ENCODE data around the gene PCLO.
A peak's percentile ranks its signal among the peaks of the same experiment; 100 is the strongest.

PCLO gene, protein sequence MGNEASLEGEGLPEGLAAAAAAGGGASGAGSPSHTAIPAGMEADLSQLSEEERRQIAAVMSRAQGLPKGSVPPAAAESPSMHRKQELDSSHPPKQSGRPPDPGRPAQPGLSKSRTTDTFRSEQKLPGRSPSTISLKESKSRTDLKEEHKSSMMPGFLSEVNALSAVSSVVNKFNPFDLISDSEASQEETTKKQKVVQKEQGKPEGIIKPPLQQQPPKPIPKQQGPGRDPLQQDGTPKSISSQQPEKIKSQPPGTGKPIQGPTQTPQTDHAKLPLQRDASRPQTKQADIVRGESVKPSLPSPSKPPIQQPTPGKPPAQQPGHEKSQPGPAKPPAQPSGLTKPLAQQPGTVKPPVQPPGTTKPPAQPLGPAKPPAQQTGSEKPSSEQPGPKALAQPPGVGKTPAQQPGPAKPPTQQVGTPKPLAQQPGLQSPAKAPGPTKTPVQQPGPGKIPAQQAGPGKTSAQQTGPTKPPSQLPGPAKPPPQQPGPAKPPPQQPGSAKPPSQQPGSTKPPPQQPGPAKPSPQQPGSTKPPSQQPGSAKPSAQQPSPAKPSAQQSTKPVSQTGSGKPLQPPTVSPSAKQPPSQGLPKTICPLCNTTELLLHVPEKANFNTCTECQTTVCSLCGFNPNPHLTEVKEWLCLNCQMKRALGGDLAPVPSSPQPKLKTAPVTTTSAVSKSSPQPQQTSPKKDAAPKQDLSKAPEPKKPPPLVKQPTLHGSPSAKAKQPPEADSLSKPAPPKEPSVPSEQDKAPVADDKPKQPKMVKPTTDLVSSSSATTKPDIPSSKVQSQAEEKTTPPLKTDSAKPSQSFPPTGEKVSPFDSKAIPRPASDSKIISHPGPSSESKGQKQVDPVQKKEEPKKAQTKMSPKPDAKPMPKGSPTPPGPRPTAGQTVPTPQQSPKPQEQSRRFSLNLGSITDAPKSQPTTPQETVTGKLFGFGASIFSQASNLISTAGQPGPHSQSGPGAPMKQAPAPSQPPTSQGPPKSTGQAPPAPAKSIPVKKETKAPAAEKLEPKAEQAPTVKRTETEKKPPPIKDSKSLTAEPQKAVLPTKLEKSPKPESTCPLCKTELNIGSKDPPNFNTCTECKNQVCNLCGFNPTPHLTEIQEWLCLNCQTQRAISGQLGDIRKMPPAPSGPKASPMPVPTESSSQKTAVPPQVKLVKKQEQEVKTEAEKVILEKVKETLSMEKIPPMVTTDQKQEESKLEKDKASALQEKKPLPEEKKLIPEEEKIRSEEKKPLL (N-terminal part only)

DNA sequence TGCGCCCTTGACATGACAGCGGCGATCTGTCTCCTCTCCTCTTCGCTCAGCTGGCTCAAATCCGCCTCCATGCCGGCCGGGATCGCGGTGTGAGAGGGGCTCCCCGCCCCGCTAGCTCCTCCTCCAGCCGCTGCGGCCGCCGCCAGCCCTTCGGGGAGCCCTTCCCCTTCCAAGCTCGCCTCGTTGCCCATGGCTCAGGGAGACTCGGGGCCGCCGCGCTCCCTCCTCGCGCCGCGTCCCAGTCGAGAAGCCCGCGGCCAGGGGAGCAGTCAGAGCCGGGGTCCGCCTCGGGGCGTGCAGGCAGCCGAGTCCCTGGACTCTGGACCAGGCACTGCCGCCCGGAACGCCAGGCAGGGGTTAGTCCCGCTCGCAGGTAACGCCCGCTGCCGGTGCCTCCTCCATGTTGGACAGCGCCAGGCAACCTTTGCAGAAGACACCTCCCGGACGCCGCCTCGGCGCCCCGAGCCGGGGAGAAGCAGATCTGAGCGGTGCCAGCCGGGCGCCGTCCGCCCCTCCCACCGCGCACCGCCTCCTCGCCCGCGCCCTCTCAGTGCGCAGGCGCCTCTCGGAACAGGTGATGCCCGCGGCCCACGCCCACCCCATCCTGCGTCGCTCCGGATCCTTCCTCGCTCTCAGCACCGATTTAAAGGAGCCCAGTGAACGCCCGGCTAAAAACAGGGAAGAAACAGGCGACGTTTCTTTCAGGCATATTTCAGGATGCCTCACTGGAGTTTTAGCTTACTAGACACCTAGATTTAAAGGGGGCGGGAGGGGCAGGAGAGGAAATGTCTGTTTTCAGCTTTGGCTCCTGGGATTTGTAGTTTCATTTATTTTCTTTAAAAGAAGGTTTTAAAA lies at the start of gene PCLO:
TSS of gene PCLO (minus strand) at position 483 of the 855 bp plus-strand sequence. CDS start at position 191, 292 bp downstream.
- peak; percentile 84 for DNase-seq (ENCODE audit: low spot score)

DNA sequence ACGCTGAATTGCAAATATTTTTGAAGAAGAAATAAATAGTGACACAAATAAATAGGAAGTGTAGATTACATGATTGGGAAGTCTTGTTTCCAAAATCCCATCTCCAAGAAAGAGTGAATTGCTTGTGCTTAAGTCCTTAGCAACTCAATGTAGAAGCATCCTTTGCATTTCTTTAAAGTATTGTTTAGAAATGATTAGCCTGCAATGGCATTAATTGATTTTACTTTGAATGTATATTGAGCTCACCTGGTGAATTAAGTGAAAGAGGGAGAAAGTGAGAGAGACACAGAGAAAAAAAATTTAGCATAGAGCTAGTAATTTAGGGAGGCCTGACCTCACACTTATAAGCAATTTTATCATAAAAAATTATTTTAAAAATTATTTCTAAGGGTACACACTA lies 49.0 kb upstream of the PCLO start:
- DNase-seq (ENCODE audit: low spot score), result no peak

DNA sequence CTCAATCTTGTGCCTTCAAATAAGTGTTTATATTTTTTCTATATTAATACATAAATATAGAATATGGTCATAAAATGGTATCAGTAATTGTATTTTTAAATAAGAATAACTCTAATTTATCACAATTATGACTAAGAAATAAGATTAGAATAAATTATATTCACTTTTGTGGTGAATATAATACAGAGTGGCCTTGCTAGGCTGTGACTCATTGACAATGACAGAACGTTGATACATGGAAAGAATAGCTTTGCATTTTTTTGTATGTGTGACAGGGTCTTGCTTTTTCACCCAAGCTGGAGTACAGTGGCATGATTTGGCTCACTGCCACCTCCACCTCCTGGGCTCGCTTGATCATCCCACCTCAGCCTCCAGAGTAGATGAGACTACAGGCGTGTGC lies 47.8 kb upstream of the PCLO start:
- no peak for DNase-seq (ENCODE audit: low spot score)

DNA sequence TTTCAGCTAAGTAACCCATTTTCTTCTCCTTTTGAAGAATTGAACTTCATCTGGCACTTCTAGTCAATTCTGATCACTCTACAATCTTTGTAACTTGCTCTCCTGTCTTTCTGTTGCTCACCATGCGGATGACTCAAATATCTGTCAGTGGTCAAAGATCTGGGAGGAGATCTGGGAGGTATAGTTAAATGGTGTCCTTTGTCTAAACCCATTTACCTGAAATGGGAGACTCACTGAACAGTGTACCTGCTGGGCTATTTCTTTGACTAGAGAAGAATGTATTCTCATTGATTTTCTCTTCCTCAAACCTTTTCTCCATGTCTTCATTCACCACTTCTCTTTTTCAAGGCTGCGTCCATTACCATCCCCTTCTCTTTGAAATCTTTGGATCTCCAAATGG lies 42.0 kb upstream of the PCLO start:
- DNase-seq (ENCODE audit: low spot score), result no peak

DNA sequence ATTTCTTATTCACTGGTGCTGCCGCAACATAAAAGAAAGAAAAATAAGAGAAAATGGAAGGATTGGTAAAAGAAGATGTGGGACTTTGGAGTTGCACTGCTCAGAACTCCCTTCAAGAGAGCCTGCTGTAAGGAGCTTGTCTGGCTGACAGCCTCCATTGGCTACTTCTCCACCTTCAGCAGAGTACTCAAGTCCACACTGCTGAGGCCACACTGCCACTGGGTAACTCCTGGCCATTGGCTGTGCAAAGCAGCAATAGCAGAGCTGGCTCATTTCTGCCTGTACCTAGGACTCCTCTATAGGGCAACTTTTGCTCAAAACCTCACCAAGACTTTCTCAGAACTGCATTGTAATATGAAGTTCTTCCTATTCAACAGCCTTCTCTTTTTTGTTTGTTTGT lies 38.7 kb upstream of the PCLO start:
- DNase-seq (ENCODE audit: low spot score), result no peak

DNA sequence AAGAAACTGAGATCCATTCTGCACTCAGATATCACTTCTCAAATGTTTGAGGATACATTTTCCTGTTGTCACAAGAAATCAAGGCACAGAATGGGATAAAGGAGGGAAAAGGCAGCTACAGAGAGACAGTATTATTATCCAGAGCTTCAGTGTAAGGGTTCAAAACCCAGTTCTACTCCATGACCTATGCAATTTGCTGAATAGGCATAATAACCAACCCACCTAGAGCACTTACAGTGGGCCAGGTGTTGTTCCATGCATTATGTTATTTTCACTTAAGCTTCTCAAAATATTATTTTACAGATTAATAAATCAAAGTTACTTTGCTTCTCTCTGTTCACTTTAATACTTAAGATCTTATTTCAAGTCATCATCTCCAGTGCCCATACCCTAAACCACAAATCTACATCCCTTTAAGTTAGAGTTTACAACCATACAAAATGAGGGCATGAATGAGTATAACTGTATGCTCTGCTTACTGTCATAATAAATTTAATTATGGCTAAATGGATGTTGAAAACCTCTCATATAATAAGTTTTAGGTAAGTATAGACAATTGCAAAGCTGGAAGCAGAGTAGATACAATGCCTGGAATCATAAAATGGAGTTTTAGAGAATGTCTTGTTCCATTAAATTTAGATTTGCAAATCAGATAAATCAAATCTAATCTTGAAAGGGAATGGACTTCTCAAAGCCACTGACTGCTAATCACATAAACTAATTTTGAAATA lies 28.1 kb upstream of the PCLO start:
- no peak for DNase-seq (ENCODE audit: low spot score)

DNA sequence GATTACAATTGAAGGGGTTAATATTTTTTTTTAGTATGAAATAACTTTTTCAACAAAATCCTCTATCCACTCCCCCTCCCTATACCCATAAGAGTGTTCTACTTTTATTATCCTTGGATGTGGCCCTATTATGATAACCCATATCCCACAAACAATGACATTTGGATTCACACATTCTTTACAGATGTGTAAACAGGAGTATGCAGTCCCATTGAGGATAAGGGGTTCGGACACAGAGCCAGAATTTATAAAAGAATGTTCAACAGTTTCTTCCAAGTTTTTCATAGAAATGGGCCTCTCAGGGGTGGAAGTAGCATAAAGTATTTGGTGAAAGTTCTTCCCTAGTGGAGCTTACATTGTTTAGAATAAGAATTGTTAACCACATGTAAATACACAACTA lies 16.1 kb upstream of the PCLO start:
- no peak for DNase-seq (ENCODE audit: low spot score)

DNA sequence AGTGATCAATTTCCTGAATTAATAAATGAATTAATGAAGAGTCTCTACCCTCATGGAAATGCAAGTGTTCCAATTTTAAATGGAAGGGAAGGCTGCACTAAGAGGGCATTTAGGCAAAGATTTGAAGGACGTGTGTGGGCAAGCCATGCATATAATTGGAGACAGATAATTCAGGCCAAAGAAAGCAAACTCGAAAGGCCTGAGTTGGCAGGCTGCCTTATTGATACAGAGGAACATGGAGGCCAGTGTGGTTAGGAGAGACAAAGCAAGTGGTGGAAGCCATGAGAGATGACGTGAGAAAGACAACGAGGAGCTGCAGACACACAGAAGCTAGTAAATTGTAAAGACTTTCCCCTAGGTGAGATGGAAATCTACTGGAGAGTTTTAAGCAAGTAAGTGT lies 15.4 kb upstream of the PCLO start:
- no peak for DNase-seq (ENCODE audit: low spot score)

DNA sequence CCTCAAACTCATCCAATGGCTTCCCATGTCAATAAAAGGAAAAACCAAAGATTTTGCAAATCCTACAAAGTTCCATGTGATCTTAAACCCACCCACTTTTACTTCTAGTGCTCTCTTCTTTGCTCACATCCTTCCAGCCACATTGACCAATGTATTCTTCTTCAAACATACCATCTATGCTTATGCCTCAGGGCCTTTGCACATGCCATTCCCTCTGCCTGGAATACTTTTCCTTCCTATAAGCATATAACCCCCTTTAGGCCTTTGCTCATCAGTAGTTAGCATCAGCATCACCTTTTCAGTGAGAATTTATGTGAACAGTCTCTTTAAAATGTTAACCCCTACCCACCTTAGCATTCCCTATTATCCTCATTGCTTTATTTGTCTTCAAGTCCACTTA lies 11.0 kb upstream of the PCLO start:
- no peak for DNase-seq (ENCODE audit: low spot score)

DNA sequence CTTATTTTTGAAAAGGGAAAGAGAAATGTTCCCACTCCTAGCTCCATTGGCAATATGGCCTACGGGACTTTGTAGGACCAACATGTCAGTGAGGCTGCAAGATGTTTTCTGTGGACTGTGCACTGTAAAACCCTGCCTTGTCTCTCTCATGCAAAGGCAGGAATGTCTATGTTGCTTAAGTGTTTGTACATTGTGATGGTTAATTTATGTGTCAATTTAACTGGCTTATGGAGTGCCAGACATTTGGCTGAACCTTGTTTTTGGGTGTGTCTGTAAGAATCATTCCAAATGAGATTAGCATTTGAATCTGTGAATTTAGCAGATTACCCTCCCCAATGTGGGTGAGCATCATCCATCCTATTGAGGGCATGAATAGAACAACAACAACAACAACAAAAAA lies 4.1 kb upstream of the PCLO start:
- DNase-seq (ENCODE audit: low spot score), result no peak

DNA sequence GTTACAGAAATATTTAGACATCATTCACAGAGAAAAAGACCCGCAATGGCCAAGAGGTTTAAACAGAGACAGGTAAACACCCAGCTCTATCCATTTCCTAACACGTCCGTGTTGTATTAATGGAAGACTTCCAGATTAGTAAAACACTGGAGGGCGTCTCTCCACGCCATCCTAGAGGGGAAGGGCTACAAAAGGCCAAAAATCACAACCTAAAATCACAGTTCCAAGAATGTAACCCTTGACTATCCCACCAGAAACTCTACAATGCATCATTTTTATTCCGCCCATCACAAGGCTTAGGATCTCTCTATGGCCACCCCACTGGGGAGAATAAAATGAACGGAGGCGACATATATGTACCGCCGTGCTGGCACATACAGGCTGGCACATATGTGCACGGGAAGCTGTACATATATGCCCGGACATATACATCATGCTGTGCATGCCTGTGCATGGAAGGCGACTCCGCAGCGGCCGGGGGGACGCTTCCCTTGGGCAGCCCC lies 734 bp downstream of the PCLO start:
- no peak for DNase-seq (ENCODE audit: low spot score)

DNA sequence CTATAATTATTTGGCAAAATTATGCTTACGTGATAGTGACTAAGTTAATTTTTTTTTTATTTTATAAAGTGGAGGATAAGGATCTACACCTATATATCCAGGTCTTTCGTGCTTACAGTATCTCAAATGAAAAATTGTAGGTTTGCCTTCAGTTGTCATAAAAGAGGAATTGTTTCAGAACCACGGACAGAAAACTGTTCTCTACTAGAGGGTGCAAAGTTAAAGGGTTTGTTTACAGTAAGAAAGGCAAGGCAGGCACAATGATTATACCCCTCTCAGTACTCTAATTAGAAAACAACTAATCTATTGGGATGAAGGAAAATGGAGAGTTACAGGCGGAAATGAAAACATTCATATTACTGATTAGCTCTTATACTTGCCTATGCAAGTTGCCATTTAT lies 1.5 kb downstream of the PCLO start:
- DNase-seq (ENCODE audit: low spot score), result no peak

DNA sequence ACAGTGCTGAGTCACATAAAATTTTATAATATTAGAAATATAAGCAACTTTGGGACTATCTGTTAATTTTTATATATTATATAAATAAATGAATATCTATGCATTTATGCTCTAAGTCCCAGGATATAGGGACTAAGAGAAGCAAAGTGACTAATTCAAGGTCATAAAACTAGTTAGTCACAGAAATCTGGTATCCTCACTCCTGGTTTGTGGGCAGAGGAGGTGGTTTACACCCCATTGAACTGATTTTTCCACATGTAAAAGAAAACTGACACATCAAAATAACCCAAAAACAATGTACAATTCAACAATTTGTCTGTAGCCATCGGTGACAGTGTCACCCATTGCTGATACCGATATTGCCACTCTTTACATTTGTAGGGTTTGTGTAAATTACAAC lies 3.0 kb downstream of the PCLO start:
- DNase-seq (ENCODE audit: low spot score), result no peak

DNA sequence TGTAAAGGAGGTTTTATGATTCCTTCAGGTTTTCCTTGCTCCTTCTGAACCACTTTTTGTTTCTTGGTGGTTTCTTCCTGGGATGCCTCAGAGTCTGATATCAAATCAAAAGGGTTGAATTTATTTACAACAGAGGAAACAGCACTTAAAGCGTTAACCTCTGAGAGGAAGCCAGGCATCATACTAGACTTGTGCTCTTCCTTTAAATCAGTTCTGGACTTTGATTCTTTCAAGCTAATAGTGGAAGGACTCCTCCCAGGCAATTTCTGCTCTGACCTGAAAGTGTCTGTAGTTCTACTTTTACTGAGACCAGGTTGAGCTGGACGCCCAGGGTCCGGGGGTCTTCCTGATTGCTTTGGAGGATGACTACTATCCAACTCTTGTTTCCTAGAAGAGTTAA lies 6.7 kb downstream of the PCLO start:
- DNase-seq (ENCODE audit: low spot score), result no peak

DNA sequence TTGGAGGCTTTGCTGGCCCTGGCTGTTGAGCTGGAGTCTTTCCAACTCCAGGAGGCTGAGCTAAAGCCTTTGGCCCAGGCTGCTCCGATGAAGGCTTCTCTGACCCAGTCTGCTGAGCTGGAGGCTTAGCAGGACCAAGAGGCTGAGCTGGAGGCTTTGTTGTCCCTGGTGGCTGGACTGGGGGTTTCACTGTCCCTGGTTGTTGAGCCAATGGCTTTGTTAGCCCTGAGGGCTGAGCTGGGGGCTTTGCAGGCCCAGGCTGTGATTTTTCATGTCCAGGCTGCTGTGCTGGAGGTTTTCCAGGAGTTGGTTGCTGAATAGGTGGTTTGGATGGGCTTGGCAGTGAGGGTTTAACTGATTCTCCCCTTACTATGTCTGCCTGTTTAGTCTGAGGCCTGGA lies 7.3 kb downstream of the PCLO start:
- no peak for DNase-seq (ENCODE audit: low spot score)

DNA sequence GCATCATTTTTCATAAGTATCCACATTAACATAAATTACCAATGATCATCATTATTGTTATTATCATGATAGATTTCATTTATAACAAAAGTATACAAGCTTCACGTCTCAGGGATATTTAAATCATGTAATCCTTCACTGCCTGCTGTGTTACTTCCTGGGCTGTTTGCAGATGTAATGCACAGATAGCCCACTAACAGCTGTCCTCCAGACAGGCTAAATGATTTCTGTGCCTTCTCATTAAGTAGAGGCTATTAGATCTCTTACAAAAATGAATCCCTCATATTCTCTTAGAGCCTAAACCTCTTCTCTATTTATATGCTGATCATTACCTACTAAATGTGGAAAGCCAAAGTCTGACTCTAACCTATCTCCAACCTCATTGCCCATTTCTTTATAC lies 9.3 kb downstream of the PCLO start:
- DNase-seq (ENCODE audit: low spot score), result no peak

DNA sequence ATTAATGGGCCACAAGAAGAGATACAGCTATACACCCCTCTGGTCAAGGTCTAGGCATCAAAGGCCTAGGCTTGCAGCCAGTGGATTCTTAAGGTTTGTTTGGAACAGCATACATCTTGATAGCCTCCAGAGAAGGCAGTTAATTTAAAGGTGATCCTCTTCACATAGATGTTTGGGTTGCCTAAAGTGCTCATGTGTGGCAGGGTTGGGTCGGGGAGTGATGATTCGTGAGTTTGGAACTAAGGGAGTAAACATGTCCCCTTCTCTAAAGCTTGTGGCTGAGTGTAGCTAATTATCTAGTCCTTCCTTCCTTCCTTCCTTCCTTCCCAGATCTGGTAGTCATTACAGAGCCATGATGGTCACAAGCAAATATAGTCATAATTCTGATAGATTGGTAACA lies 12.4 kb downstream of the PCLO start:
- DNase-seq (ENCODE audit: low spot score), result no peak

DNA sequence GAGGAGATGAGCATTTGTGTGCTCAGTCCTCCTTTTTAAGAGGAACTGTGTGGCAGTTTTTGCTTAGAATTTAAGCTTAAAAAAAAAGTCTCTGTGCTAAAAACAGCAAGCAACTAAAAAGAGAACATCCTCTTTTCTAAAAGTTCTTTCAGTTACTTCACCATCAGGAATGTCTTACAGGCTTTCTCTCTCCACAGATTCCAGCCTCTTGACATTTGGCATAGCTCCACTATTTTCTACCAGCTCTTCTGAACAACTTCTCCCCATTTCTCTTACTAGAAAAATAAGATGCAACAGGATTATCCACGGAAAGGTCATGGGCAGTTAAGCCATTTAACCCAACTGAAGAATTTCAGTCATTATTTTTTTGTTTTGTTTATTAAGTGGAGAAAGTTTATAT lies 13.2 kb downstream of the PCLO start:
- no peak for DNase-seq (ENCODE audit: low spot score)

DNA sequence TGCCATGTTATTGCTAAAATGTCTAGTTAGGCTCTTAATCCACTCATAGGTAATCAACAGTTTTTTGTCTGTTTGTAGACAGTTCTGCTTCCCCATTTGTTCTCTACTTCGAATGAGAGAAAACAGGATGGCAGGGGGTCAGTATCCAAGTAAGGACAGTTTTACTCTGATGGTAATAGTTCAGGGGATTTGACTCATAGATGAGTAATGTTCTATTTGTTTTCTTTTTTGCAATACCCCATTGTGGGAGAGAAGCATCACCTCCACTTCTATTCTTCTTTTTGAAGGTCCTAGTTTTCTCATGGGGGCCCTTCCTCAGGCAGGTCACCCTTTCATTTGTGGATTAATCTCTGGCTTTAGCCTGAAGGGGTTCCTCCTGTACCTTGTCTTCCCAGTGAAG lies 13.9 kb downstream of the PCLO start:
- DNase-seq (ENCODE audit: low spot score), result no peak

DNA sequence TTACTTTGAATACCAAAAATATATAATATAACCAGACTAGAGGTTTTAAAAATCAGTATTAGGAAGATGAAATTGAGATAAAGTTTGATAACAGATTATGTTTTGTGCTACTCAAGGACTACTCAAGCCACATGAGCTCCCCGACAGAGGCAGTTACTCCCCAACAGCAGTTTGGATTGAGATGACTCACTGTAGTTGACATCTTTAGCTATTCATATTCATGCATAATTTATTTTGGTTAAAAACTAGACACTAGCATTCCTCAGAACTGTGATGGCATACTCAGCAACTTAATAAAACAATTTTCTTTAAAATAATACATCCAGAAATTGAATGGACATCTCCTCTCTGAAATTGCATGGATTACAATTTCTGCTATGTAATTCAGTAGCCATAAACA lies 19.6 kb downstream of the PCLO start:
- no peak for DNase-seq (ENCODE audit: low spot score)

DNA sequence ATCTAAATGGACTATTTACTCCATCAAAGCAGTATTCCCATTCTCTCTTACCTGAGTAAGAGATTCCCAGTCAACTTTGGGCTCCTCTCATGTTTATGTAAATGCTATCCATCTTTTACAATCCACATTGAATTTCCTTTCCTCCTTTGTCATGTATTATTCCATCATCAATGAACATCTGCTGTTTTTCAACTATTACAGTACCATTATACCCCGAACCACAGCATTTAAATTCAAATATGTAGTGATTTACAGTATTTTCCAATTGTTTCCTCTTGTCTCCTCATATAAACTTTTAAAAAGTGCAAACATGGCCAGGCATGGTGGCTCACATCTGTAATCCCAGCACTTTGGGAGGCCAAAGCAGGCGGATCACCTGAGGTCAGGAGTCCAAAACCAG lies 20.3 kb downstream of the PCLO start:
- no peak for DNase-seq (ENCODE audit: low spot score)
